SH-SY5Y (cell line): ENCODE results near the gene CDK14.

ENCODE experiments used
- GATA2 ChIP-seq: IDR thresholded peaks from 2 replicates; pipeline ENCODE4 v1.6.1; 2011; ENCODE audit warnings: mild to moderate bottlenecking, low read depth, low read length
- GATA3 ChIP-seq: IDR thresholded peaks from 2 replicates; pipeline ENCODE4 v1.6.1; 2011; ENCODE audit warnings: low read depth, mild to moderate bottlenecking, low read length, moderate library complexity

DNA sequence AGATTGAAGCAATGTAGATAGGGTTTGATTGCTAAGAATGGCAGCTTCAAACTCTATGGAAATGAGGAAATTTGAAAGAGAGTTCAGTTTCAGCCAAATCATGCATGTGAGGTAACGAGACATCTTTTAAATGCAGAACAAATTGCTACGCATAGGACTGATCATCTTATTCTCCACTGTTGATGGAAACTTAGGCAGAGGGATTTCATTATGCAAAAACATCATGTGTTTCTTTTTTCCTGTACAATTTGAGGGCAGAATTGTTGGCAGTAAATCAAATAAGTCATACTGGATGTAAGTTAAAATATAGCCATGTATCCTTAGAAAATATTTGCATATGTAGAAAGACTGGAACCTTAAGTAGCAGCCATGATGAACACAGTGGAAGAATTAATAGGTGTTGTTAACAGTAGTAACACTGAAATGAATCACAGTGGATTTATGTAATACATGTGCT is 327.4 kb downstream of the CDK14 start:
- TF ChIP-seq GATA2: no peak
- no peak for TF ChIP-seq GATA3
